Fibroblast of the aortic adventitia (primary cell): ENCODE results near the gene IL13. TPM values are rescaled to one million over a fixed set of nuclear protein-coding genes. Genes with fewer than 3 reads are reported as not detected.

Source experiments
- DNase-seq: peaks from one replicate; pipeline ENCODE4 v3.0.0-alpha.2; 2010; ENCODE audit warnings: low read depth
- H3K4me3 ChIP-seq: 2 replicates; pipeline ENCODE4 v1.5.1; 2011; ENCODE audit warnings: low read depth, mild to moderate bottlenecking, control low read depth, low read length, moderate library complexity
- CTCF ChIP-seq: IDR thresholded peaks from 2 replicates; pipeline ENCODE4 v1.5.1; 2011; ENCODE audit warnings: mild to moderate bottlenecking, low read length, control low read depth, inconsistent platforms; ENCODE audit not compliant: insufficient read depth
- total RNA-seq: library from RNA; depleted of rRNA; stranded (reverse); fragments of >200 nt; gene quantifications from 2 replicates; pipeline ENCODE4 v1.2.3, GENCODE V29; 2012; ENCODE audit warnings: low replicate concordance

The IL13 gene
- total RNA-seq, 1 donor, result not detected

GRCh38 chr5:132653716-132654115, 4.3 kb upstream of the IL13 start:
- peak; percentile 28 for DNase-seq
- peak; percentile 2 for TF ChIP-seq CTCF
- H3K4me3 ChIP-seq, result no peak overlapping the region

DNA sequence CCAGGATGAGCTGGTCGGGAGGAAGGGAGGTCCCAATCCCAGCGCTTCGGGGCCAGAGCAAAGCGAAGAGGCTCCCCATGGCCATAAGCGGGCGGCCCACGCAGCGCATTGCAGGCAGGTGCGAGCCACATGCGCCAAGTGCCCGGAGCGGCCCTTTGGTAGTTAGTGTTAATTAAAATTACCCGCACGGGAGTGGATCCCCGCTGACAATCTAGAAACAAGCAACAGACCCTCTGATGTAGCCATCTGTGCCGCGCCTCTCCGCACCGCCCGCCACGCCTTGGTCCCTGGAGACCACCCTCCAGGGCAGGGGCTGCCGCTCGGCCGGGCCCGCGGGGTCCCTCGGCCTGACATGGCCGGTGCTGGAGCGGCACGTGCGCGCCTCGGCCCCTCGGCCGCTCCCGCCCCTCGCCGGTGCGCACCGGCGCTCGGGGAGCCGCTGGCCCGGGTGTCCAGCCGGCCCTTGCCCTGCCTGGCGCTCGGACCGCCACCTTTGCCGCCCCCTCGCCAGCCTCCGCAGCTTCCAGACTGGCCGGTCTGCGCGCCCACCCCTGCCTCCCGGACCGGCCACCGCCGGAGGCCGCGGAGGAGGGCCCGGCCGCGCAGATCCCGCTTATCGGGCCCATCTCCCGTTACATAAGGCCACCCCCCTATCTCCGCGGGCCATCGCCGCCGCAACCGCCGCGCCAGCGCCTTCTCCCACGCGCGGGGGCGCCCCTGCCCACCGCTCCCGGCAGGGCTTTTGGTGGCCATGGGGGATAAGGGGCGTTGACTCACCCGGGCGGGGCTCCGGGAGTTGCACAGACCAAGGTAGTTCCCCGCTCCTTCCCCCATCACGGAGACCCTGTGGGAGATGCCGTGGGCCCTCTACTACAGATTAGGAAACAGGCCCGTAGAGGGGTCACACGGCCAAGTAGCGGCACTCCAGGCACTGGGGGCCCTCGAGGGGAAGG, 1.9 kb upstream of the IL13 start:
- H3K4me3 ChIP-seq, result peak overlapping the region; percentile 56
- peak; percentile 22 for DNase-seq

GRCh38 chr5:132656774-132657355, 1.1 kb upstream of the IL13 start:
- no peak for TF ChIP-seq CTCF
- peak overlapping the region; percentile 56 for H3K4me3 ChIP-seq
- no peak for DNase-seq

More for the DNA sequence above, 1.9 kb upstream of the IL13 start:
- TF ChIP-seq CTCF, result peak; percentile 8

DNA sequence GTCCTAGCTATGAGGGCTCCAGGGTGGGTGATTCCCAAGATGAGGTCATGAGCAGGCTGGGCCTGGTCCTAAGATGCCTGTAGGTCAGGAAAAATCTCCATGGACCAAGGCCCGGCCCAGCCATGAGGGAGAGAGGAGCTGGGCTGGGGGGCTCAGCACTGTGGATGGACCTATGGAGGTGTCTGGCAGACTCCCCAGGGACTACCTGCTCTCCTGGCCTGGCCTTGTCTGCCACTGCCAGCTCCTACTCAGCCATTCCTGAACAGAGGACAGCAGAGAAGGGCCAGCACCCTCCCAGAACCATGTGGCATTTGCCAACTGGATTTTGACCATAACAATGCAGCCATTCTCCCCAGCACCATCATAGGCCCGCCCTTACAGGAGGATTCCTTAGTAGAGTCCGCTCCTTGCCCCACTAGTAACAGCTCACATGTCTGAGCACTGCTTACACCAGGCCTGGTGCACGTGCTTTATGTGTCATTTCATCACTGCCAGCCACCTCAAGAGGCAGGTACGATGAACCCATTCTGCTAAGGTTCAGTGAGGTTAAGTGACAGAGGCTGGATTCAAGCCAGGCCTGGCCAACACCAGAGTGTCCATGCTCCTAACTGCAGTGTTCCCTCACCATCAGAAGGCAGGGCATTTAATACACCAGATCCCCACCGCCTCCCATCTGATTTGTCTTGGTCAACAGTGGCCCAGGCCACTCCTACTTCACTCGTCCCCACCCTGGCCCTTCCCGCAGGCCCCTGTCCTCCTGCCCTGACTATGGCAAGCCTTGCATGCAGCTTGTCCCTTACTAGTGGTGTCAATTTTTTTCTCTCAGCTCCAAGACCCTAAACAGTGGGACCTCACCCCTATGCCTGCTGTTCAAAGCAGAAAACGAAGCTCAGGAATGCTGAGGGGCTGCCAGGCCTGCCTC, 669 bp downstream of the IL13 start:
- no peak for DNase-seq
- H3K4me3 ChIP-seq, result no peak overlapping the region
- TF ChIP-seq CTCF, result no peak

DNA sequence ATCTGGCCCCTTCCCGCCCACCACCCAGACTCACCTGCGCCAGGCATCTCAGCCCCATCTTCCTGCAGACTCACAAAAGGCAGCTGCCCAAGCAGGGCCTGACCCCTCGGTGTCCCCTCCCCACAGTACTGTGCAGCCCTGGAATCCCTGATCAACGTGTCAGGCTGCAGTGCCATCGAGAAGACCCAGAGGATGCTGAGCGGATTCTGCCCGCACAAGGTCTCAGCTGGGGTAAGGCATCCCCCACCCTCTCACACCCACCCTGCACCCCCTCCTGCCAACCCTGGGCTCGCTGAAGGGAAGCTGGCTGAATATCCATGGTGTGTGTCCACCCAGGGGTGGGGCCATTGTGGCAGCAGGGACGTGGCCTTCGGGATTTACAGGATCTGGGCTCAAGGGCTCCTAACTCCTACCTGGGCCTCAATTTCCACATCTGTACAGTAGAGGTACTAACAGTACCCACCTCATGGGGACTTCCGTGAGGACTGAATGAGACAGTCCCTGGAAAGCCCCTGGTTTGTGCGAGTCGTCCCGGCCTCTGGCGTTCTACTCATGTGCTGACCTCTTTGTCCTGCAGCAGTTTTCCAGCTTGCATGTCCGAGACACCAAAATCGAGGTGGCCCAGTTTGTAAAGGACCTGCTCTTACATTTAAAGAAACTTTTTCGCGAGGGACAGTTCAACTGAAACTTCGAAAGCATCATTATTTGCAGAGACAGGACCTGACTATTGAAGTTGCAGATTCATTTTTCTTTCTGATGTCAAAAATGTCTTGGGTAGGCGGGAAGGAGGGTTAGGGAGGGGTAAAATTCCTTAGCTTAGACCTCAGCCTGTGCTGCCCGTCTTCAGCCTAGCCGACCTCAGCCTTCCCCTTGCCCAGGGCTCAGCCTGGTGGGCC, 1.9 kb downstream of the IL13 start:
- DNase-seq, result no peak
- H3K4me3 ChIP-seq, result no peak overlapping the region
- no peak for TF ChIP-seq CTCF
